Breast epithelium (tissue), 4 donors: ENCODE data around the gene ABL2. TPM values are rescaled to one million over a fixed set of nuclear protein-coding genes. Genes with fewer than 3 reads are reported as not detected.

Source experiments
- DNase-seq, 2 donors: peaks; one replicate each; pipeline ENCODE4 v3.0.0-alpha.2; 2019; ENCODE audit warnings: low spot score in 2 of 2
- H3K27ac ChIP-seq, 2 donors: fragments of 200-600 bp; sonication (generic) in 1 of 2; one replicate each; pipeline ENCODE4 v1.5.1; 2016 to 2019; ENCODE audit warnings: mild to moderate bottlenecking in 1 of 2
- H3K27me3 ChIP-seq, 2 donors: fragments of 200-600 bp; sonication (generic) in 1 of 2; one replicate each; pipeline versions ENCODE4 v1.5.1 to v1.6.0; 2017 to 2019; ENCODE audit warnings: control low read depth in 1 of 2, mild to moderate bottlenecking in 1 of 2
- H3K36me3 ChIP-seq: fragments of 200-600 bp; one replicate; pipeline ENCODE4 v1.5.1; 2019
- H3K4me1 ChIP-seq, 2 donors: fragments of 200-600 bp; sonication (generic); one replicate each; pipeline ENCODE4 v1.5.1; 2016 to 2019; ENCODE audit warnings: control low read depth in 1 of 2
- H3K4me3 ChIP-seq, 3 donors: fragments of 200-600 bp; sonication (generic); 1 replicate in 2 of 3; 2 replicates in 1 of 3; pipeline ENCODE4 v1.5.1; 2016 to 2019; ENCODE audit warnings: mild to moderate bottlenecking in 3 of 3, moderate library complexity in 2 of 3
- H3K9me3 ChIP-seq, 2 donors: fragments of 200-600 bp; sonication (generic) in 1 of 2; one replicate each; pipeline ENCODE4 v1.5.1; 2016 to 2019; ENCODE audit warnings: control low read depth in 1 of 2
- CTCF ChIP-seq, 3 donors: fragments of 450-650 bp; IDR thresholded peaks; one replicate each; pipeline ENCODE4 v1.5.1; 2016 to 2017; ENCODE audit warnings: antibody characterized with exemption in 3 of 3, mild to moderate bottlenecking in 3 of 3, moderate library complexity in 3 of 3
- POLR2A ChIP-seq: fragments of 450-650 bp; IDR thresholded peaks from one replicate; pipeline ENCODE4 v1.6.1; 2016; ENCODE audit warnings: antibody characterized with exemption, mild to moderate bottlenecking, moderate library complexity
- POLR2AphosphoS5 ChIP-seq, 3 donors: sonication (generic); formaldehyde crosslinking; IDR thresholded peaks; one replicate each; pipeline ENCODE4 v1.6.1; 2017; ENCODE audit warnings: antibody characterized with exemption in 3 of 3
- intact Hi-C: fragments of 100-400 bp; cut with DNase I; formaldehyde crosslinking; loops from one replicate; pipeline ENCODE4 v1.15.1; 2023; ENCODE audit warnings: low total_unique reads
- total RNA-seq, 3 donors: library from RNA; depleted of rRNA; stranded (reverse); fragments of >200 nt; gene quantifications; one replicate each; pipeline ENCODE4 v1.1.0, GENCODE V29; 2016

ABL2 gene
- total RNA-seq, 3 donors from 2014 or later, result 23.9 to 27.4 (median 24.3) TPM

- no peak for TF ChIP-seq POLR2AphosphoS5 (IDR thresholded peaks at IDR 0.05)
- TF ChIP-seq POLR2A, result no peak
- TF ChIP-seq CTCF (IDR thresholded peaks at IDR 0.05), result no peak
- intact Hi-C loops, result no loop called here
- Histone ChIP-seq H3K4me3 (no peak overlapping the region), H3K4me1 (no peaks in the 10 kb centered on the region), H3K36me3 (no peaks in the 10 kb centered on the region), H3K9me3 (no peaks in the 10 kb centered on the region), H3K27me3 (no peaks in the 10 kb centered on the region), H3K27ac (no peak overlapping the region)
- DNase-seq, result no peak
These were observed 136.5 kb downstream of the ABL2 start for GRCh38 chr1:179092896-179093461.

- no peak for DNase-seq
- intact Hi-C loops, result no loop called here
- TF ChIP-seq POLR2AphosphoS5 (IDR thresholded peaks at IDR 0.05) (peak in 1 of 3 donors; percentile 49), POLR2A (no peak), CTCF (IDR thresholded peaks at IDR 0.05) (no peak)
- Histone ChIP-seq H3K36me3 (no peaks in the 10 kb centered on the region), H3K27ac (peak overlapping the region in 1 of 2 donors; percentile 41), H3K4me1 (no peaks in the 10 kb centered on the region), H3K9me3 (no peaks in the 10 kb centered on the region), H3K4me3 (no peak overlapping the region), H3K27me3 (no peaks in the 10 kb centered on the region)
These were observed 137.7 kb downstream of the ABL2 start for GRCh38 chr1:179091691-179092165.

GRCh38 chr1:179090923-179091322 is 138.6 kb downstream of the ABL2 start:
- DNase-seq, result no peak
- Histone ChIP-seq H3K4me1 (no peaks in the 10 kb centered on the region), H3K27ac (peak overlapping the region in 1 of 2 donors; percentile 46), H3K27me3 (no peaks in the 10 kb centered on the region), H3K9me3 (no peaks in the 10 kb centered on the region), H3K36me3 (no peaks in the 10 kb centered on the region), H3K4me3 (no peak overlapping the region)
- TF ChIP-seq POLR2AphosphoS5 (IDR thresholded peaks at IDR 0.05) (no peak), CTCF (IDR thresholded peaks at IDR 0.05) (no peak), POLR2A (no peak)
- intact Hi-C loops, result no loop called here

GRCh38 chr1:179090522-179090921 is 139.0 kb downstream of the ABL2 start:
- Histone ChIP-seq H3K9me3 (no peaks in the 10 kb centered on the region), H3K27ac (peak overlapping the region in 1 of 2 donors; percentile 46), H3K4me3 (no peak overlapping the region), H3K36me3 (no peaks in the 10 kb centered on the region), H3K27me3 (no peaks in the 10 kb centered on the region), H3K4me1 (no peaks in the 10 kb centered on the region)
- no peak for DNase-seq
- intact Hi-C loops, result no loop called here
- TF ChIP-seq POLR2A, result no peak
- no peak for TF ChIP-seq CTCF (IDR thresholded peaks at IDR 0.05)

GRCh38 chr1:179089827-179090482 is 139.5 kb downstream of the ABL2 start:
- no peaks in the 10 kb centered on the region for H3K9me3 ChIP-seq
- no peaks in the 10 kb centered on the region for H3K36me3 ChIP-seq
- no peak for DNase-seq
- no peaks in the 10 kb centered on the region for H3K4me1 ChIP-seq
- TF ChIP-seq POLR2AphosphoS5 (IDR thresholded peaks at IDR 0.05) (no peak), CTCF (IDR thresholded peaks at IDR 0.05) (no peak), POLR2A (no peak)
- peak overlapping the region in 1 of 2 donors; percentile 46 for H3K27ac ChIP-seq
- no peaks in the 10 kb centered on the region for H3K27me3 ChIP-seq
- H3K4me3 ChIP-seq, result no peak overlapping the region
- intact Hi-C loops, result no loop called here
